ENCODE measurements around the gene ACTG1. TPM values are rescaled to one million over a fixed set of nuclear protein-coding genes. Genes with fewer than 3 reads are reported as not detected.

The ACTG1 gene
- total and polyA plus RNA-seq, 2 donors (not counting 1 experiment from before 2014, with no cell fraction given) = 803 to 1,677 TPM

DNA sequence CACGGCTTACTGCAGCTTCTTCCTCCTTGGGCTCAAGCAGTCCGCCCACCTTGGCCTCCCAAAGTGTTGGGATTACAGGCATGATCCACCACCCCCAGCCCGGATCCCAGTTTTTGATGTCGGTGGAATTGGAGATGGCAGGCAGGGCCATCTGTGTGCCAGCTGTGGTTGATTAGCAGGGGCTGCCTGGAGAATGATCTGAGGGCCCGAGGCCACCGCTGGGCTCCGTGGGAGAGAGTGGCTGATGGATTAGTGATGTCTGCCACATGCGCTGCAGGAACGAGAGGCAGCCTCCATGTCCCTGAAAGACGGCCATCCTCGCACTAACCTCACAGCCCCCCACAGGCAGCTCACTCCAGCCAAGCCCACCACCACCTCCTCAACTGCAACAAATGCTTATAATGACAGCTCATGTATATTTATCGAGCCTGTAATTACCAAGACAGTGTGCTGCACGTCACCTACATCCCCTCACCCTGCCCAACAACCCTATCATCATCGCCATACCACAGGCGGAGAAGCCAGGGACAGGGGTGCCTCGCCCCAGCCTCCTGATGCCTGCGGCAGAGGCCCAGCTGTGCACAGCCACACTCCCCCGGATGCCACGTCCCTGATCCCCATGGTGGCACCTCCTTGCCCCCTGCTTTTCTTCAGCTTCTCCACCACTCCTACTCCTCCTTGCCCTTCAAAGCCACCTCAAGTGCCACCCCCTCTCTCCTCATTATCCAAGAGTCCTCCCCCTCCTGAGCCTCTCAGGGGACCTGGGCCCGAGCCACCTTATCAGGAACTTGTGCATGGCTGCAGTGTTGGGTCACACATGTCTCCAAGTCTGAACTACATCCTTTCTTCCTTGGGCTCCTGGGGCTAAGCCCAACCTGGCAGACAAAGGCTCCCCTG is 33.2 kb downstream of the ACTG1 start:
- Histone ChIP-seq H3K9ac (ENCODE audit: low read length) (no peak overlapping the region), H3K79me2 (ENCODE audit: control insufficient read depth, insufficient read depth, low read length) (no peaks in the 10 kb centered on the region), H3K9me3 (ENCODE audit: control extremely low read depth in 1 of 3, control insufficient read depth in 2 of 3, insufficient read depth in 1 of 3, low read length in 2 of 3) (peaks cover 0 to 17% (median 0%) of the 10 kb centered on the region in 3 donors), H3K4me3 (ENCODE audit: control extremely low read depth in 1 of 5, extremely low read depth in 1 of 5, insufficient read depth in 1 of 5, low read depth in 2 of 5, low read length in 4 of 5) (no peak overlapping the region), H2AFZ (ENCODE audit: insufficient read depth, low read depth, low read length, poor library complexity, severe bottlenecking) (no peak overlapping the region), H3K27ac (ENCODE audit: low read length in 2 of 2) (no peak overlapping the region), H4K20me1 (ENCODE audit: control insufficient read depth, insufficient read depth, low read length, poor library complexity, severe bottlenecking) (no peaks in the 10 kb centered on the region), H3K4me1 (ENCODE audit: control insufficient read depth in 2 of 2, insufficient read depth in 2 of 2, low read length in 2 of 2) (peaks cover 32 to 34% of the 10 kb centered on the region in 2 donors), H3K27me3 (replicated peaks in 1 of 4; ENCODE audit: control extremely low read depth in 1 of 4, control insufficient read depth in 3 of 4, insufficient read depth in 4 of 4, low read length in 3 of 4) (peaks cover 0 to 24% (median 12%) of the 10 kb centered on the region in 4 experiments), H3K4me2 (replicated peaks; ENCODE audit: low read depth, low read length, poor library complexity, severe bottlenecking) (no peak overlapping the region), H3K36me3 (replicated peaks in 1 of 2; ENCODE audit: control extremely low read depth in 1 of 2, control insufficient read depth in 1 of 2, extremely low read depth in 1 of 2, insufficient read depth in 2 of 2, low read length in 1 of 2) (no peaks in the 10 kb centered on the region)
- Mint-ChIP-seq H3K27ac (peak overlapping the region; percentile 32), H3K9me3 (ENCODE audit: insufficient read depth) (no peaks in the 10 kb centered on the region), H3K4me1 (peaks cover 21% of the 10 kb centered on the region), H3K4me3 (peak overlapping the region; percentile 40), H3K27me3 (peaks cover 7% of the 10 kb centered on the region)
- DNase-seq (no peak), ATAC-seq (ENCODE audit: low read depth) (no peak)
- ChIA-PET CTCF (no interaction called here), POLR2A (no interaction called here)
- intact Hi-C loops (cut with micrococcal nuclease) = loop anchor here (10.0 kb wide), 1 partner anchor 125 kb away; no protein-coding TSS in a partner anchor
- TF ChIP-seq EZH2 (IDR thresholded peaks at IDR 0.05; ENCODE audit: borderline replicate concordance, insufficient read depth, low read depth, low read length, poor library complexity, severe bottlenecking) (no peak), CTCF (IDR thresholded peaks at IDR 0.05) (no peak)
- 87% methylated on average over 13 of the region's 20 CpGs for WGBS (ENCODE audit: insufficient coverage)

DNA sequence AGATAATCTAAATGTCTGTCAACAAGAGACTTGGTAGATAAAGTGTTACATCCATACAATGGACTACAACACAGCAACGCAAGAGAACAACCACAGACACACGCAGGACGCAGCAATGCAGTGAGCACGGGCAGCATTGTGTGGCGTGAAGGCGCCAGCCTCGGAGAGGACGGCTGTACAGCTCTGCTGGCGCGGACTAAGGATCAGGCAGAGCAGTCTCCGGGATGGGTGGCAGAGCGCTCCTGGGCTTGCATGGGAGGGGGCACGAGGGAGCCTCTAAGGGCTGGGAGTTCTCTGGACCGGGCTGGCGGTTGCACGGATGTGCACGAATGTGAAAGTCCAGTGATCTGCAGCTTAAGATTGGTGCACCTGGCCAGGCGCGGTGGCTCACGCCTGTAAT is 34.5 kb downstream of the ACTG1 start:
- Histone ChIP-seq H2AFZ (ENCODE audit: insufficient read depth, low read depth, low read length, poor library complexity, severe bottlenecking) (no peak overlapping the region), H3K36me3 (replicated peaks in 1 of 2; ENCODE audit: control extremely low read depth in 1 of 2, control insufficient read depth in 1 of 2, extremely low read depth in 1 of 2, insufficient read depth in 2 of 2, low read length in 1 of 2) (no peaks in the 10 kb centered on the region), H3K27me3 (replicated peaks in 1 of 4; ENCODE audit: control extremely low read depth in 1 of 4, control insufficient read depth in 3 of 4, insufficient read depth in 4 of 4, low read length in 3 of 4) (peaks cover 0 to 24% (median 10%) of the 10 kb centered on the region in 4 experiments), H3K9me3 (ENCODE audit: control extremely low read depth in 1 of 3, control insufficient read depth in 2 of 3, insufficient read depth in 1 of 3, low read length in 2 of 3) (peaks cover 0 to 17% (median 0%) of the 10 kb centered on the region in 3 donors), H3K4me3 (ENCODE audit: control extremely low read depth in 1 of 5, extremely low read depth in 1 of 5, insufficient read depth in 1 of 5, low read depth in 2 of 5, low read length in 4 of 5) (no peak overlapping the region), H3K79me2 (ENCODE audit: control insufficient read depth, insufficient read depth, low read length) (no peaks in the 10 kb centered on the region), H3K27ac (ENCODE audit: low read length in 2 of 2) (no peak overlapping the region), H3K4me2 (replicated peaks; ENCODE audit: low read depth, low read length, poor library complexity, severe bottlenecking) (no peak overlapping the region), H4K20me1 (ENCODE audit: control insufficient read depth, insufficient read depth, low read length, poor library complexity, severe bottlenecking) (no peaks in the 10 kb centered on the region), H3K9ac (ENCODE audit: low read length) (no peak overlapping the region), H3K4me1 (ENCODE audit: control insufficient read depth in 2 of 2, insufficient read depth in 2 of 2, low read length in 2 of 2) (peaks cover 22% of the 10 kb centered on the region in 2 donors)
- intact Hi-C loops (cut with micrococcal nuclease) = no loop called here
- 97% methylated on average over 19 of the region's 20 CpGs for WGBS (ENCODE audit: insufficient coverage)
- no peak for DNase-seq
- no peak overlapping the region for H3K4me3 Mint-ChIP-seq
- peak overlapping the region; percentile 1 for H3K27ac Mint-ChIP-seq
- no peak for ATAC-seq (ENCODE audit: low read depth)
- POLR2A ChIA-PET = no interaction called here
- TF ChIP-seq EZH2 (IDR thresholded peaks at IDR 0.05; ENCODE audit: borderline replicate concordance, insufficient read depth, low read depth, low read length, poor library complexity, severe bottlenecking) (no peak), CTCF (IDR thresholded peaks at IDR 0.05) (no peak)
- H3K9me3 Mint-ChIP-seq (ENCODE audit: insufficient read depth) = no peaks in the 10 kb centered on the region
- CTCF ChIA-PET = no interaction called here
- peaks cover 7% of the 10 kb centered on the region for H3K27me3 Mint-ChIP-seq
- peaks cover 16% of the 10 kb centered on the region for H3K4me1 Mint-ChIP-seq

All from B cell (primary cell).